Spleen (tissue), 11 donors: ENCODE data around the gene CFI. TPM values are rescaled to one million over a fixed set of nuclear protein-coding genes. Genes with fewer than 3 reads are reported as not detected.

Experiments used
- DNase-seq: peaks from one replicate; pipeline ENCODE4 v3.0.0-alpha.2; 2020
- H3K27ac ChIP-seq, 8 donors: fragments of 200-600 bp; sonication (generic) in 7 of 8; 1 replicate in 4 of 8; 2 replicates in 4 of 8; pipeline versions ENCODE4 v1.5.0 to v1.8.0; 2016 to 2021; ENCODE audit warnings: inconsistent platforms in 4 of 8, mild to moderate bottlenecking in 4 of 8, moderate library complexity in 1 of 8
- H3K27me3 ChIP-seq, 7 donors: fragments of 200-600 bp; sonication (generic) in 6 of 7; replicated peaks in 1 of 7; 1 replicate in 4 of 7; 2 replicates in 3 of 7; pipeline versions ENCODE4 v1.5.0 to v1.8.0; 2016 to 2021; ENCODE audit warnings: inconsistent platforms in 3 of 7, mild to moderate bottlenecking in 1 of 7
- H3K36me3 ChIP-seq, 6 donors: fragments of 200-600 bp; sonication (generic) in 5 of 6; 1 replicate in 4 of 6; 2 replicates in 2 of 6; pipeline versions ENCODE4 v1.5.0 to v1.8.0; 2016 to 2021; ENCODE audit warnings: inconsistent platforms in 2 of 6
- H3K4me1 ChIP-seq, 6 donors: fragments of 200-600 bp; sonication (generic) in 5 of 6; 1 replicate in 3 of 6; 2 replicates in 3 of 6; pipeline versions ENCODE4 v1.5.0 to v1.8.0; 2016 to 2021; ENCODE audit warnings: inconsistent platforms in 3 of 6
- H3K4me3 ChIP-seq, 8 donors: fragments of 200-600 bp; sonication (generic) in 7 of 8; 1 replicate in 4 of 8; 2 replicates in 4 of 8; pipeline versions ENCODE4 v1.5.0 to v1.8.0; 2016 to 2021; ENCODE audit warnings: inconsistent platforms in 4 of 8, mild to moderate bottlenecking in 4 of 8, moderate library complexity in 2 of 8
- H3K9me3 ChIP-seq, 8 donors: fragments of 200-600 bp; sonication (generic) in 7 of 8; 1 replicate in 4 of 8; 2 replicates in 4 of 8; pipeline versions ENCODE4 v1.5.0 to v1.8.0; 2016 to 2021; ENCODE audit warnings: inconsistent platforms in 4 of 8
- POLR2A ChIP-seq, 3 donors: fragments of 450-650 bp; IDR thresholded peaks; one replicate each; pipeline ENCODE4 v1.5.1; 2017; ENCODE audit warnings: antibody characterized with exemption in 3 of 3, mild to moderate bottlenecking in 1 of 3
- POLR2AphosphoS5 ChIP-seq, 3 donors: sonication (generic); formaldehyde crosslinking; IDR thresholded peaks; one replicate each; pipeline ENCODE4 v1.5.1; 2017; ENCODE audit warnings: antibody characterized with exemption in 3 of 3
- WGBS, 5 donors: extraction: QIAGEN DNeasy Blood & Tissue Kit in 3 of 5; methylation state at CpG; one replicate each; pipeline versions ENCODE4 v1.1.5 to v1.1.7; 2013 to 2018; 5-methylcytosine and 5-hydroxymethylcytosine counted together
- intact Hi-C: fragments of 100-400 bp; cut with DNase I; formaldehyde crosslinking; loops from one replicate; pipeline ENCODE4 v1.15.0; 2023; ENCODE audit warnings: low total_unique reads
- polyA plus RNA-seq, 3 donors: library from polyadenylated mRNA; stranded (reverse); fragments of 200-250 nt; gene quantifications; one replicate each; pipeline ENCODE4 v1.2.1, GENCODE V29; 2013
- total RNA-seq, 7 donors: library from RNA; depleted of rRNA in 3 of 7; stranded (reverse); fragments of >200 nt in 3 of 7; fragmentation: NEBNext Ultra II Directional in 4 of 7; extraction: Animal tissue kit (Norgen Biotek cat#: 25700) in 4 of 7; gene quantifications; one replicate each; pipeline versions ENCODE4 v1.1.0 to v1.2.1, GENCODE V29; 2016 to 2021
- TF ChIP-seq, protein P1 (sequence below), 11 experiments: fragments of 200-600 bp in 7 of 11; fragments of 450-650 bp in 4 of 11; sonication (generic) in 4 of 11; IDR thresholded peaks in 8 of 11; conservative IDR thresholded peaks in 3 of 11; 1 replicate in 7 of 11; 2 replicates in 4 of 11; pipeline versions ENCODE4 v1.4.0 to v1.8.0; 2016 to 2021; ENCODE audit warnings: antibody characterized with exemption in 11 of 11, inconsistent platforms in 4 of 11, mild to moderate bottlenecking in 1 of 11
- donor health status: healthy with polysubstance abuse.
- donor health status: DM: no; HTN: no; CAD: no; lungs with moderate emphysema.
- donor health status: DM: no; HTN: no; CAD: no.
- donor health status: Bipolar disorder and iron deficiency.
- donor health status: healthy.
- donor health status: DM: no; HTN: no; CAD: no.
- donor health status: DM: yes; HTN: yes; CAD: no.

CFI gene
- total and polyA plus RNA-seq, 10 donors: 9.8 to 88.2 (median 59.0) TPM

DNA sequence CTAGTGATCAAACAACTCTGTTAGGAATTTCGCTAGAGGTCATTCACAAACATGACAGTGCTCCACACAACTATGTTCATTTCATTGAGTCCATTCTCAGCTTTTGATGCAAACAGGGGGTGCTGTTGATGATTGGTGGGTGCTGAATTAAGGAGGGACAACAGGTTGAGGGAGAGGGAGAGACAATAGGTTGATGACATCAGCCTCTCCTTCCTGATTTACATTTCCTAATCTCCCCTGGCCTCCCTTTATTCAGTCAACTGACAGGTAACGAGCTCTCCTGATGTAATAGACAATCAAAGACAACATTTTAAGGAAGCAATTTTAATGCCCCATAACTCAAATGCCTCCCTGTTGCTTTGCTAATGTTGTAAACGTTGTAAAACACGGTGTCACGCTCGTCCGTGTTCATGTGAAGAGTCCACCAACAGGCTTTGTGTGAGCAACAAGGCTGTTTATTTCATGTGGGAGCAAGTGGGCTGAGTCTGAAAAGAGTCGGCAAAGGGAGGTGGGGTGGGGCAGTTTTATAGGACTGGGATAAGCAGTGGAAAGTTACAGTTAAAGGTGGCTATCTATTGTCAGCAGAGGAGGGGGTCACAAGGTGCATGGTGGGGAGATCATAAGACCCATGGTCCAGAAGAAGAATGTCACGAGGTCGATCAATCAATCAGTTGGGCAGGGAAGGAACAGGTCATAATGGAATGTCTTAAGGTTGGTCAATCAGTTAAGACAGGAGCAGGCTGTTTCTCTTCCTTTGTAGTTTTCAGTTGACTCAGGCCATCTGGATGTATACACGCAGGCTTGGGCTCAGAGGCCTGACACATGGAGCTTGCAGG, 9.0 kb upstream of the CFI start:
- Histone ChIP-seq H3K4me3 (no peak overlapping the region), H3K36me3 (no peaks in the 10 kb centered on the region), H3K27me3 (no peaks in the 10 kb centered on the region), H3K9me3 (no peaks in the 10 kb centered on the region), H3K27ac (no peak overlapping the region), H3K4me1 (peaks cover 0 to 17% (median 8%) of the 10 kb centered on the region in 6 donors)
- DNase-seq: no peak
- TF ChIP-seq POLR2AphosphoS5 (IDR thresholded peaks at IDR 0.05) (no peak), POLR2A (IDR thresholded peaks at IDR 0.05) (no peak)
- TF ChIP-seq, protein P1, sequence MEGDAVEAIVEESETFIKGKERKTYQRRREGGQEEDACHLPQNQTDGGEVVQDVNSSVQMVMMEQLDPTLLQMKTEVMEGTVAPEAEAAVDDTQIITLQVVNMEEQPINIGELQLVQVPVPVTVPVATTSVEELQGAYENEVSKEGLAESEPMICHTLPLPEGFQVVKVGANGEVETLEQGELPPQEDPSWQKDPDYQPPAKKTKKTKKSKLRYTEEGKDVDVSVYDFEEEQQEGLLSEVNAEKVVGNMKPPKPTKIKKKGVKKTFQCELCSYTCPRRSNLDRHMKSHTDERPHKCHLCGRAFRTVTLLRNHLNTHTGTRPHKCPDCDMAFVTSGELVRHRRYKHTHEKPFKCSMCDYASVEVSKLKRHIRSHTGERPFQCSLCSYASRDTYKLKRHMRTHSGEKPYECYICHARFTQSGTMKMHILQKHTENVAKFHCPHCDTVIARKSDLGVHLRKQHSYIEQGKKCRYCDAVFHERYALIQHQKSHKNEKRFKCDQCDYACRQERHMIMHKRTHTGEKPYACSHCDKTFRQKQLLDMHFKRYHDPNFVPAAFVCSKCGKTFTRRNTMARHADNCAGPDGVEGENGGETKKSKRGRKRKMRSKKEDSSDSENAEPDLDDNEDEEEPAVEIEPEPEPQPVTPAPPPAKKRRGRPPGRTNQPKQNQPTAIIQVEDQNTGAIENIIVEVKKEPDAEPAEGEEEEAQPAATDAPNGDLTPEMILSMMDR (IDR thresholded peaks at IDR 0.05 in 8 of 11, conservative IDR thresholded peaks at IDR 0.05 in 3 of 11): no peak
- intact Hi-C loops: loop anchor here (10.0 kb wide), 1 partner anchor 1166 kb away; no protein-coding TSS in a partner anchor
- WGBS, 5 donors: 73 to 90% (median 80%) methylated on average over 11 of the region's 11 CpGs

DNA sequence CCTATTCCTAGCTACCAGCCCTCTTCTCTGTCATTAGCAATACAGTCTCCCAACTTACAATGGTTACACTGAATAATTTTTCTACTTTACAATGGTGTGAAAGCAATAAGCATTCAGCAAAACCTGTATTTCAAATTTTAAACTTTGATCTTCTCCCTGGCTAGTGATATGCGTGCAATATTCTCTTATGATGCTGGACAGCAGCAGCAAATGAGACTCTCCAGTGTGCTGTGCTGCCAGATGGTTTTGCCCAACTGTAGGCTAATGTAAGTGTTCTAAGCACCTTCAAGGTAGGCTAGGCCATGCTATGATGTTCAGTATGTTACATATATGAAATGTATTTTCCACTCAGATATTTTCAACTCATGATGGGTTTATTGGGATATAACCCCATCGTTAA, 7.9 kb upstream of the CFI start:
- no peaks in the 10 kb centered on the region for H3K27me3 ChIP-seq
- TF ChIP-seq POLR2AphosphoS5 (IDR thresholded peaks at IDR 0.05) (no peak), POLR2A (IDR thresholded peaks at IDR 0.05) (no peak)
- TF ChIP-seq, protein P1 (IDR thresholded peaks at IDR 0.05 in 8 of 11, conservative IDR thresholded peaks at IDR 0.05 in 3 of 11): no peak
- no peak for DNase-seq
- no peak overlapping the region for H3K27ac ChIP-seq
- H3K4me3 ChIP-seq: no peak overlapping the region
- H3K36me3 ChIP-seq: no peaks in the 10 kb centered on the region
- no peaks in the 10 kb centered on the region for H3K9me3 ChIP-seq
- WGBS, 5 donors: 93 to 96% (median 95%) methylated on average over 2 of the region's 2 CpGs
- H3K4me1 ChIP-seq: peaks cover 0 to 10% (median 4%) of the 10 kb centered on the region in 6 donors
- intact Hi-C loops: loop anchor here (10.0 kb wide), 2 partner anchors 75 to 1165 kb away; partner anchors contain the start of gene PLA2G12A

DNA sequence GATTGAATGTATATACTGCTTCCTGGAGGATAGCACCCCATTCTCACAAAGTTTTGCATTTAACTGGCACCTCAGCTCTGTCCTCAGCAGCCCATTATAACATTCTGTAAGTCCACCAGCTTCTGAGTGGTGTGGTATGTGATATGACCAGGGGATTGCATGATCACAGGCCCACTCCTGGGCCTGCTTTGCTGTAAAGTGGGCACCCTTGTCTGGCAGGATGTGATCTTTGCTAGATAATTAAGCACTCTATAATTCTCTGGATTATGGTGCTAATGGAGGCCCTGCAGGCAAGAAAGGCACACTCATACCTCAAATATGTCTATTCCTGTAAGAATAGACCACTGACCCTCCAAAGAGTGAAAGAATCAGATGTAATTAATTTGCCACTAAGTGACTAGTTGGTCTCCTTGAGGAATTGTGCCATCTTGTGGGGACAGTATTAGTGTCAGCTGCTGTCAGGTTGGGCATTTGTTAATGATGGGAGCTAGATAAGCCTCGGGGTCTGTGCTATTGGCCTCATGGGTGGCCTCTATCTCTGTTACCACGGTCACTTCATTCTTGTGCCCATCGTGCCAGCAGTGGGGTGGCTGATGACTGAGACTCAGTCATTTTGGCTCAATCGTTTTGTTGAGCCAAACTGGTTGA, 2.2 kb upstream of the CFI start:
- Histone ChIP-seq H3K9me3 (no peaks in the 10 kb centered on the region), H3K4me3 (no peak overlapping the region), H3K27ac (no peak overlapping the region), H3K4me1 (peaks cover 0 to 21% (median 11%) of the 10 kb centered on the region in 6 donors), H3K36me3 (no peaks in the 10 kb centered on the region), H3K27me3 (no peaks in the 10 kb centered on the region)
- TF ChIP-seq POLR2AphosphoS5 (IDR thresholded peaks at IDR 0.05): no peak
- TF ChIP-seq, protein P1 (IDR thresholded peaks at IDR 0.05 in 8 of 11, conservative IDR thresholded peaks at IDR 0.05 in 3 of 11): peak in 9 of 11 experiments; percentile 4 to 58 (median 47)
- no peak for DNase-seq
- intact Hi-C loops: loop anchor here (10.0 kb wide), 1 partner anchor 69 kb away; the partner anchor contains the start of gene PLA2G12A
- WGBS, 5 donors: 46 to 55% (median 54%) methylated on average over 4 of the region's 4 CpGs
